NCI-H1105 (cell line): ENCODE results near the gene KRTDAP.

Experiments
- DNase-seq: peaks from one replicate; lab custom pipeline; 2025; lab: John Stamatoyannopoulos, UW

The KRTDAP gene, protein sequence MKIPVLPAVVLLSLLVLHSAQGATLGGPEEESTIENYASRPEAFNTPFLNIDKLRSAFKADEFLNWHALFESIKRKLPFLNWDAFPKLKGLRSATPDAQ

DNA sequence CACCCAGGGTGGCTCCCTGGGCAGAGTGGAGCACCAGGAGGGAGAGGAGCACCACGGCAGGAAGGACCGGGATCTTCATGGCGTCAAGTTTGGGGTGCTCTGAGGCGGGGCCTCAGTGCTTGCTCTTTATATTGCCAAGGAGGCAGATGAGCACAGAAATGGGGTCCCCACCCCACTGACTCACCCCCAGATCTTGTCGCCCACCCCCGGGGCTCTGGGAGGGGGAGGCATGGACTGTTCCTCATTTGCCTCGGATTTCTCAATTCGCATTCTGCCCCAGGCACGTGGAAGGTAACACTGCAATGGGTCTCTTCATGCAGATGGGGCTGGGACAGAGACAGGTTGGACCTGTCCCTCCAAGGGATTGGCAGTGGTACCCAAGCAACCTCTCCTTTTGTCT, at the start of gene KRTDAP:
KRTDAP (minus strand) TSS at position 101 of the 400 bp plus-strand sequence; CDS start at position 79, 22 bp downstream.
- no peak for DNase-seq

DNA sequence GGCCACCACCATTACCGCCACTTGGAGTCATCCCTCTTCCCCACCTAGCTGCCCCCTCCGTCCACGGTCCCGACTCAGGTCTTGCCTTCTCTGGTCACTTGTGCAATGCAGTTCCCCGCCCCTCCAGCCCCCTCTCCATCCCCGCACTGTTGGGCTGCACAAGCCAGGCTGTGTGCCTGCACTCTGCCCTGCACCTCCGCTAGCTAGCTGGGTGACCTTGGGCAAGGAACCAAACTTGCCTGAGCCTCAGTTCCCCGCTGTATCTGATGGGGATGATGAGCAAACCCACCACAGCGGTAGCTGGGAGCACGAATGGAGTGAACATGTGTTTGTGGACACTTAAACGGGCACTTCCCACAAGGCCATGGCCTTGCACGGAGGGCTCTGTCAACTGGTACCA, 49.6 kb upstream of the KRTDAP start:
- DNase-seq, result no peak

DNA sequence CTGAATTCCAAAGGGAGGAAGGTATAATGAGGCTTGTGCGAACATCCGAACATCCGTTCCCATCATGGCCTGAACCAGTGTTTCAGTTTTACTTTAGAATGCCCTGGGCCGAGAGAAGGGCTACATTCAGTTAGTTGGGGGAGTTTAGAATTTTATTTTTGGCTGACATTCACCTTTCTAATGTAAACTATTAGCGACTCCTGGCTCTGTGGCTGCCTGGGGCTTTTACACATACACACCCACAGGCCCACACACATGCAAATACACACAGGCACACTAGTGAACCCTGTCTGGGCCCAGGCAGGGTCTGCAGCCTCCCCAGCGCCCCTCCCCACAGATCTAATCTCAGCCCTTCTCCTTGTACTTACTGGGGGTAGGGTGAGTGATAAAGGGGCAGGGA, 49.0 kb upstream of the KRTDAP start:
- DNase-seq, result no peak

DNA sequence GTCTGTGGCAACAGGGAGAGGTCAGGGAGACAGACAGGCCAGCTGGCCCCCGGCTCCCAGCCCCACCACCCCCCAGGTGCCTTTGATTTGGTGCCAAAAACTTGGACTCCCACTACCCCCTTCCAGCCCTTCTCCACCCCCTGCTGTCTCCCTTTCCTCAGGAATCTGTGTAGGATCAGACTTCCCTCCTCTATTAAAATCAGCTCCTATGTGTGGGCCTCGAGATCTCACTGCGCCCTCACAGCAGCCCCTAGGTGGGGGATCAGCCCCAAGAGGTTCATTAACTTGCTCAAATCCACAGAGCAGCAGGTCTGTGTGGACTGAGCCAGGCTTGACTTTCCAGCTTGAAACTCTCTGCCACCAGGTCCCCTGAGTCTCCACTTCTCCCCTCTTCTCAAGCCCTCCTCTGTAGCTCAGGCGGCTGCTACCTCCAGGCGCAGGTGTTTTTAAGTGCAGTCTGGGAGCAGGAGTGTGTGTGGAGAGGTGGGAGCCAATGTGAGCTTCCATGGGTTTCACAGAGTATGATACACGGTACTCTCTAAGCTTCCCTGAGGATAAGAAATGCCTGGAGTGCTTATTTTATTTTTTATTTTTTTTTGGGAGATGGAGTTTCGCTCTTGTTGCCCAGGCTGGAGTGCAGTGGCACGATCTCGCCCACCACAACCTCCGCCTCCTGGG, 44.7 kb upstream of the KRTDAP start:
- DNase-seq, result no peak

DNA sequence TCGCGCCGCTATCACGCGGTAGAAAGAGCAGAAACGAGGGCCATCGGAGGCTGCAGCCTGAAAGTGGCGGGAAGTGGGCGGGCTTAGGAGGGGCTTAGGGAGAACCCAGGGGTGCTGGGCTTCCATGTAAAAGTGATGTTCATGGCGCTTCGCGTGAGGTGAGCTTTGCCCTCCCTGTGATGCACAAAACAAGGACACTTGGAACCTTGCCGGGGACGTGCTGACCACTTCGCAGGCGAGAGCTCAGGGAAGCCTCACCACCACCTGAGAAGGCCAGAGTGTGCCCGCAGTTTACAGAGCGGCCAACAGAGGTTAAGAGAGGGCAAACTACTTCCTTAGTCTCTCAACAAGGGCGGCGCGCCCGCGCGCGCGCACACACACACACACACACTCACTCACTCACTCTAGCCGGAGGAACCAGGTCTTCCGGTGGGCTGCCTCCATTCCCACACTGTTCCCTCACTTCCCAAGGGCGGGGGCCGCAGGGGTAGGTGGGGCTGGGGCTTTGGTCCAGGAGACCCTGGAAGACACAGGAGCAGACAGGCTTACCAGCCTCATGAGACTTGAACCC, 43.6 kb upstream of the KRTDAP start:
- DNase-seq, result no peak

DNA sequence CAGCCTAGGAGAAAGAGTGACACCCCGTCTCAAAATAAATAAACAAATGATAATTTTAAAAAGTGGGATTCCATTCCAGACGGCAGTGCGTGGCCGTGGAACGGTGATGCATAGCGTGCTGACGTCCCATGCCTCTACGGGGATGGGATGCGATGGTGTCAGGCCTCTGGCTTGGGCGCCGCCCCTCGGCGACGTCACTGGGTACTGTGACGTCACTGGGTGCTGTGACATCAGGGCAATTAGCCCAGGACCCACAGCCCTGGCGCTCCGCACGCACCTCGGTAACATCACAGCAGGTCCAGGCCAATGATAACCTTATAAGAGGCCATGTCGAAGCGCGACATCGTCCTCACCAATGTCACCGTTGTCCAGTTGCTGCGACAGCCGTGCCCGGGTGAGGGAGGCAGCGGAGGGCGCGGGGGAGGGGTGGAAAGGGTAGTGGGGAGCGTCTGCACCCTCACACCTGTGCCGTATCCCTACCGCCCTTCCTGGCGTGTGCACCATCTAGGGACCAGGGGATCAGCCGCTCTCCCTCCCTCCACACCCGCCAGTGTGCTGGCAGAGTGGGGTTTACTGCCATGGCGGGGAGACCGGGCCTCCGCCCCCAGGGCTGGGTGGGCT, 43.0 kb upstream of the KRTDAP start, which contains the start of gene GAPDHS:
GAPDHS (plus strand) TSS at position 256 of the 621 bp plus-strand sequence; CDS start at position 328, 72 bp downstream.
- no peak for DNase-seq

DNA sequence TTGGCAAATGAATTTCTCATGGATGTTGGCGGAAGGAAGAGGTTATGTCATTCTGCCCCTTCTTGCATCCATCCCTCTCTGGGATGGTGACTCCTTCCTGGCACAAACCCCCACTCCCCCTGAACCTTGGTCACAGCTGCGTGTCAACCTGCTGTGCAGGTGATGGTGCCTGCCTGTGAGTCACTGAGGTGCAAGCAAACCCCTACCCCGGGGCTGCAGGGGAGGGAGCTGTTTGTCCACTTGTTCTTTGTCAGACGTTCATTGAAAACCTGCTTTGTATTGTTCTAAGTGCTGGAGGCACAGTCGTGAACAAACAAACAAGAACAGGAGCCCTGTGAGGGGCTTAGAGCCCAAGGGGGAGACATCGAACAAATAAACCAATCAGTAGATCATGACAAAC, 41.0 kb upstream of the KRTDAP start:
- no peak for DNase-seq

DNA sequence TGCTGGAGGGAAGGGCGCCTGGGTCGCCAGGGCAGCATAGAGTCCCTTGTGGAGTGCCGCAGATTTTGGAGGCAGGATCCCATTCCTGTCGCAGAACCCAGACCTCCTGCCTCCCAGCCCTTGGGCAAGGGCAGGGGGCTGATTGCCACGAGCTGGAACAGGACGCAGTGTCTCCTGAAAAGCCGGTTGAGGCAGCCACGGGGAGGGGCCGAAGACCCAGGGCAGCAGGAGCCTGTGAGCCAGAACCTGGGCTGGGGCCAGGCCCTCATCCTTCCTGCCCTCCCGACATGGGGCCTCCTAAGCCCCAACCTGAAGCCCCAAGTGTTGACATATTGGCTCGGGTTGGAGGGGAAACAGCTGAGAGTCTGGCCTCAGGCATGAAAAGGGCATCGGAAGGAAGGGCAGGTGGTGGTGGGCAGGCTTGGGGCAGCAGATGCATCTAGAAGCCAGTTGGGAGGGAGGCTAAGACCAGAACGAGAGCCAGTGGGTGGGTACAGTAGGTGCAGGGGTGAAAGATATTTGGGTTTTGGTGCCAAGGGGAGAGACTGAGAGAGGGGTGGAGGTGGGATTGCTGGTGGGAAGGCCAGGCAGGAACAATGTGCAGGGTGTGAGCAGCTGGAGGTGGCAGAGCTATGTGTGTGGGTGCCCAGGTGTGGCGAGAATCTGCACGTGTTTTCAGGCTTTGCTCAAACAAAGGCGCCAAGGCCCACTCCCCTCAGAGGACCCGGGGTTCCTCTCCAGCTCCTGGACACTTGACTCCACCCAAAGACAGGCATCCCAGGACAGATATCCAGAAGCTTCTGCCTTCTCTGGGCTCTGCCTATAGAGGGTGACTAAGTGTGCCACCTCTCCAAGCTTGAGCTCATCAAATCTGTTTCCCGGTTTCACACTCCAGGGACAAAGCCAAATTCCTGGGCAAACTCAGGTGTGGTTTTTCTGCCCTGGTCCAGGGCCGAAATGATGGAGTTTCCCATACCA, 39.3 kb upstream of the KRTDAP start:
- no peak for DNase-seq

DNA sequence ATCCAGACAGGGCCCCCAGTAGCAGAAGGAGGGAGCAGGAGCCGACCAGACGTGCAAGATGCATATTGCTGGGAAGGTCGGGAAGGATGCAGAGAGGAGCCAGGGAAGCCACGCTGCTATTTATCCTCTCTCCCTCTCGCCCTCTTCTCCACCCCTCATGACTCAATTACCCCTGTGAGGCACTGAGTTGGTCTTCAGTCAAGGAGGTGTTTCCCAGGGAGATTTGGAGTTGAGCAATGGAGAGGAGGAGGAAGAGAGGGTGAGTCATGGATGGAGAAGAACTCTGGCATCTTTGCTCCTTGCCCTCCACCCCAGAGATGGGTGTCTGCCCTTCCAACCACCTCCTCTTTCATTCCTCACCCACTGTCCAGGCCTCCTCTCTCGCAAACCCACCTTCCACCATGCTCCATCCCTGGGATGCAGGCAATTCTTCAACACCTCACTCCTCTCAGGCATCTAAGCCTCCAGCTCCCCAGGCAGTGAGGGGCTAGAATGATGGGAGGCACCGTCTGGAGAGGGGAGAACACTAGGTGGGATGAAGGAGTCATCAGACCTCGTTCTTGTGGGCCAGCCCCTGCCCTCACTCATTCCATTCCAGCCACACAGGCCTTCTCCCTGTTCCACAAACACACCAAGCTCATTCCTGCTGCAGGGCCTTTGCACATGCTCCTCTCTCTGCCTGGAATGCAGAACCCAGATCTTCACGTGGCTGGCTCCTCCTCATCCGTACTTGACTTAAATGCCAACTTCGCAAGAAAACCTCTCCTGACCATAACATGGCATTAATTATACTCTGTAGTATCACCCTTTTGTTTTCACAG, 38.2 kb upstream of the KRTDAP start, which contains the start of gene SBSN:
SBSN (minus strand) TSS at position 94 of the 821 bp plus-strand sequence; CDS start at position 64, 30 bp downstream.
- DNase-seq, result no peak

DNA sequence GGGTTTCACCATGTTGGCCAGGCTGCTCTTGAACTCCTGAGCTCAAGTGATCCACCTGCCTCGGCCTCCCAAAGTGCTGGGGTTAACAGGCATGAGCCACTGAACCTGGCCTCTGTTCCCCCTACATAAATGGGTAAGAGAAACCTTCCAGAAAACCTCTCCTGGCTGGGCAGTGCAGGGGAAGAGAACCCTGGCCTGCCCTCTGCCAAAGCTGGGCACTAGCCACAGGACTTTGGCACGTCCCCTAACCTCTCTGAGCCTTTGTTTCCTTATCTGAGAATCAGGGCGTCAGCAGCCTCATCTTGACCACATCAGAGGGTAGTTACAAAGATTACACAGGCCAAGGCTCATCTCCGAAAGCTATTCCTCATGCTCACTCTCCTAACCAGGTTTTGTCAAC, 35.6 kb upstream of the KRTDAP start:
- DNase-seq, result no peak

DNA sequence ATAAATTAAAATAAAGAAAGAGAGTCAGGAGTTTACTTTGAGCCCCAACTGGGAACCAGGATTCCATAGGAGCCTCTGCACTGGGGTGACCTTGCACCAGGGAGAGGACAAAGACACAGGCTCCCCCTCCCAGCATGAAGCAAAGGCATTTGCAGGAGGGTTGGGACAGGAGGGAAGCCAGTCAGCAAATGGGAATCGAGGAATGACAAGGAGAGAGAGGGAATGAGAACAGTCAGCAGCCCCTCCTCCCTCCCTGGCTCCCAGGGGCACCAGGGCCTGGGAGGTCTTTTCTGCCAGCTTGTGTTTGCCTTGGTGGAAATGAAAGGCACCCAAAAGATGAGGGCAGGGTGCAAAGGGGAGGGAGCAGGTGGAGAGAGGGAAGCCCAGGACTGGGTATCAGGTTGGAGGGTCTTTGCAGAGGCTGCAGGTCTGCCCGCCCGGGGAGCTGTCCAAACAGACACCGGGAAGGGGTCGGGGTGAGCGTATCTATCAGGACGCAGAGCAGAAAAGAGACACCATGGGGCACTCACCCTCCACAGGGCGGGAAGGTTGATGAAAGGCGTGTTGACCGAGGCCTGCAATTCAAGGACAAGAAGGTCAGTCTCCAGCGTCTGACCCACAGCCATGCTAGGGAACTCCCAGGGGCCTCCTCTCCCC, 34.0 kb upstream of the KRTDAP start:
- DNase-seq, result no peak

DNA sequence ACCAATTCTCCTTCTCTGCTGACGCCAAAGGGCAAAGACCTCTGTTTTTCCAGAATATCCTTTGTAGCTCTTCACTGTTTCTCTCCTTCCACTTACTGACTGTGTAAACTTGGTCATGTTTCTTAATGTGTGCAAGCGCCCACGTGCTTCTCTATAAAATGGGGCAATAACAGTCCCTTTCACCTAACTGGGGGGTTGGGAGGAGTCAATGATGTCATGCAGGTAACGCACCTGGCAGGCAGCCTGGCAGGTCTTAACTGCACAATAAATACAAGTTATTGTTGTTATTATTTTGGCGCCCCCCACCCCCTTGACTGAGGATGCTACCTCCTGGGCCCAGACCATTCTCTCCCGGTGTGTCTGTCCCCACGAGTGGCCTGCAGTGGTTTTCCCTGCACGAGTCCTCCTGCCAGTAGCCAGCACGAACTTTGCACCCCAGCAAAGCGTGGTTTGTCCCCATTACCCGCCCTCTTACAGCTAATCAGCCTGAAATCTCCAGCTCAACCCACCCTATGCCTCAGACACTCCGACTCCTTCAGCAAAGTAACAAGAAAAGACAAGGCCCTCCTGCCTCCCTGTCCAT, 32.6 kb upstream of the KRTDAP start:
- DNase-seq, result no peak

DNA sequence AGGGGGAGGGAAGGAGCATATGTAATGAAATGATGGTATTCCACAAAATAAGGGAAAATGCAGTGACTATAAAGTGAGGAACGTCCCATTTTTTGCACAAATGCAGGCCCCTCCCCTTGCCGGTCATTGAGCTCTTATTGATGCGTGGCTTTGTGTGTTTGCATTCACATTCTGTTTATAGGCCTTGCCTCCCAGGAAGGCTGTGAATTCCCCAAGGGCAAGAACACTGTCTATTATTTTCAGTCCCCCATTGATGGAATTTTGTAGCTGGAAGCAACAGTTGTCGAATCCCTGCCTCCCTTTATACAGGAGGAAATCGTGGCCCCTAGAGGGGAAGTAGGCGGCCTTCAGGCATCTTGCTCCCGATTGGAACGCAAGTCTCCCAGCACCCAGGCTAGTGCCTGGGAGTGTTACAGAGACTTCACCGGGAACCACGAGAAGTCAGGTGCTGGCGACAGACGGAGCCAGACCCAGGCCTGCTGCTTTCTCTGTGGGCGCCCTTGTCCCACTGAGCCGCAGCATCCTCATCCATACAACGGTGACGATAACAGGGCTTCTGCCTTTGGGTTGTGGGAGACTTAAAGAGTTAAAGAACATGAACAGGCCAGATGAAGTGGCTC, 31.0 kb upstream of the KRTDAP start:
- no peak for DNase-seq

DNA sequence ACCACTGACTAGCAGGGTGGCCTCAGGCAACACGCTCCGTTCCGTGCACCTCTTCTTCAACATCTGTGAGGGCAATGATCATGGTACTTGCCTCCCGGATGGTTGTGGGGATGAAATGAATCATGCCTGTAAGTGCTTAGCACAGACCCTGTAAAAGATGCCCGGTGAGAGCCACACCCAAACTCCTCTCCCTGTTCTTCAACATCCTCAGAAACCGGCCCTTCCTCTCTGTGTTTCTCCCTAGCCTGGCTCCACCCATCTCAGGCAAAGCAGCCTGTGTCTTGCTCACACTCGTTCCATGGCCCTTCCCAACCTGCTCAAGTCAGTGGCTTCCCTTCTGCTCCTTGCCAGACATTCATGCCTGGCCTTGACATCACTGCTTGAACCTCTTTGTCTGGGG, 29.0 kb upstream of the KRTDAP start:
- no peak for DNase-seq

DNA sequence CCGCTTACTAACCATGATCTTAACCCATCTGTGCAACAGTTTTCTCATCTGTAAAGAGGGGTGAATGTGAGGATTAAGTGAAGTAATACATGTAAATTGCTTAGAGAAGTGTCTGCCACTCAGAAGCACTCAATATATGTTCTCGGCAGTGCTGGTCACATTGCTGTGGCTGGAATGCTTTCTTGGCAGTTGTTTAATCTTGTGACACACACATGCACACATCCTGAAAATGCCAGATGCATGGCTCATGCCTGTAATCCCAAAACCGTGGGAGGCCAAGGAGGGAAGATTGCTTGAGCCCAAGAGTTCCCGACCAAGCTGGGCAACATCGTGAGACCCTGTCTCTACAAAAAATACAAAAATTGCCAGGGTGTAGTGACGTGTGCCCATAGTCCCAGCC, 28.0 kb upstream of the KRTDAP start:
- DNase-seq, result no peak

DNA sequence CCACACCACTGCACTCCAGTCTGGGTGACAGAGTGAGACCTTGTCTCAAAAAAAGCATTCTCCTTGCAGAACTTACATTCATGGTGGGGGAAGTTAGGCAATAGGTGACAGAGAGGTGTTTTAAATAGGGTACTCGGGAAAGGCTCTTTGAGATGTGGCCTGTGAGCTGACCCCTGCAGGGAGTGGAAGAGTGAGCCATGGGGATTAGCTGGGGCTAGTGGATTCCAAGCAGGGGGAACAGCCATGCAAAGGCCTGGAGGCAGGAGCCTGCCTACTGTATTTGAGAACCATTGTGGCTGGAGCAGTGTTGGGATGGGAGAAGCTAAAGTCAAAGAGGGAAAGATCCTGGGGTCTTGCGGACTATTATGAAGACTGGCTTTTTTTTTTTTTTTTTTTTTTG, 27.1 kb upstream of the KRTDAP start:
- DNase-seq, result no peak

DNA sequence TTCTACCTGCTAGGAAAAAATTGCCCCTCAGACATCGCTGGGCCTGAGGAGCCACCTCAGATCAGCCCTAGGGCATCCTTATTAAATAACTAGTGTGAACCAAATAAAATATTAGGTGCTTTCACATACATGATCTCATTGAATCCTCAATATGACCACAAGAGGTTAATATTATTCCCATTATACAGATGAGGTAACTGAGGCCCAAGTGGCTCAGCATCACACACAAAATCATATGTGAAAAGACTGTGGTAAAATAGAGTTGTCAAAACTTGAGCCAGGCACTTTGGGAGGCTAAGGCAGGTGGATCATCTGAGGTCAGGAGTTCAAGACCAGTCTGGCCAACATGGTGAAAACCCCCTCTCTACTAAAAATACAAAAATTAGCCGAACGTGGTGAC, 26.0 kb upstream of the KRTDAP start:
- no peak for DNase-seq

DNA sequence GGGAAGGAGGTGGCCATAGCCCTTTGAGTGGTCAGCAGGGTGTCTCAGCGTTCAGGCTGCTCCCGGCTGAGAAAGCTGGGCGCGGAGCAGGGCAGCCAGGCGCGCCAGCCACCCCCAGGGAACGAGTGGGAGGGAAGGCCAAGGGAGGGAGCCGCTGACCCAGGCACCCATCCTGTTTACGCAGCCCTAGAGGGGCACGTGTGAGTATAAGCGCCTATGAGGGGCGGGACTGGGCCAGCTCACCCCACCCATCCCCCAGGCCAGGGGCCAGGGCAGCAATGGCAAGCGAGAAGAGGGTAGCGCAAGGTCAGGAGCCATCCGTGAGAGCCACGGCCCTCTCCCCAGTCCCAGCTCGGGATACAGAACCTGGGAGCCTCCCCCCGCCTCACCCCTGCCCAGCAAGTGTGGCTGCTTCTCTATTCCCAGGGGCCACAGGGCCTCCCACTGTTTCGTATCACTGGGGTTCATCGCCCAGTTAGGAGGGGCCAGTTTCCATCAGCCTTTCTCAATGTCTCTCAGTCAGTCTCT, 24.1 kb upstream of the KRTDAP start:
- no peak for DNase-seq

DNA sequence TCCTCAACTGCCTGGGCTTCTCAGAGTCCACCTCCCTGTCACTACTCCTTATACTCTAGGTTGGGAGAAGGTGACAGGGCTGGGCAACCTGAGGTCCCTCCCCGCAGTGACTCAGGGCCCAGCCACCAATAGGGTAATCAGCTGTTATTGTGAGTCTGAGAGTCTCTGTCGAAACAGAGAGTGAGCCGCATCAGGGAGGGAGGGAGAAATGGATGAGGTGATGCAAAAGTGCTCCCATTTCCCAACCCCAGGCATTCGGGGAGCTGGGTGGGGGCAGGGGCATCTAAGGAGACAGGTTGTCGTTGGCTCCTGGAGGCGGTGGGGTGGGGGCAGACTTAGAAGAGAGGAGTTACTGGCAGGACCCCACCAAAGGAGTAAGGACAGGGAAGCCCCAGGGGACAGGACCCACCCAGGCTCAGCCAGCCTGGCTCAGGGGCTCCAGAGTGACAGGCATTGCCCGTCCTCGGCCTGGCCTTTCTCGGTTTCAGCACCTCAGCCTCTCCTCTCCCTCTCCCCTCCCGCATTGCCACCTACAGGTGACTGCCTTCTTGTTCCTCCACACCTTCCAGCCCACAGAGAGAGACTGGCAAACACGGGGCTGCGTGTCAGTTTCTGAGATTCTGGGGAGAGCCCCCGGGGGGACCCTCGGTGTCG, 23.5 kb upstream of the KRTDAP start, which contains the start of gene DMKN:
DMKN (minus strand) TSS at position 22 of the 654 bp plus-strand sequence. CDS start 174 bp downstream, outside the sequence.
- no peak for DNase-seq
